ENCODE measurements around the gene ADH5. TPM values are rescaled to one million over a fixed set of nuclear protein-coding genes. Genes with fewer than 3 reads are reported as not detected.

The ADH5 gene
- total RNA-seq: 100 to 1,000 TPM; 136 to 283 (median 159) TPM

DNA sequence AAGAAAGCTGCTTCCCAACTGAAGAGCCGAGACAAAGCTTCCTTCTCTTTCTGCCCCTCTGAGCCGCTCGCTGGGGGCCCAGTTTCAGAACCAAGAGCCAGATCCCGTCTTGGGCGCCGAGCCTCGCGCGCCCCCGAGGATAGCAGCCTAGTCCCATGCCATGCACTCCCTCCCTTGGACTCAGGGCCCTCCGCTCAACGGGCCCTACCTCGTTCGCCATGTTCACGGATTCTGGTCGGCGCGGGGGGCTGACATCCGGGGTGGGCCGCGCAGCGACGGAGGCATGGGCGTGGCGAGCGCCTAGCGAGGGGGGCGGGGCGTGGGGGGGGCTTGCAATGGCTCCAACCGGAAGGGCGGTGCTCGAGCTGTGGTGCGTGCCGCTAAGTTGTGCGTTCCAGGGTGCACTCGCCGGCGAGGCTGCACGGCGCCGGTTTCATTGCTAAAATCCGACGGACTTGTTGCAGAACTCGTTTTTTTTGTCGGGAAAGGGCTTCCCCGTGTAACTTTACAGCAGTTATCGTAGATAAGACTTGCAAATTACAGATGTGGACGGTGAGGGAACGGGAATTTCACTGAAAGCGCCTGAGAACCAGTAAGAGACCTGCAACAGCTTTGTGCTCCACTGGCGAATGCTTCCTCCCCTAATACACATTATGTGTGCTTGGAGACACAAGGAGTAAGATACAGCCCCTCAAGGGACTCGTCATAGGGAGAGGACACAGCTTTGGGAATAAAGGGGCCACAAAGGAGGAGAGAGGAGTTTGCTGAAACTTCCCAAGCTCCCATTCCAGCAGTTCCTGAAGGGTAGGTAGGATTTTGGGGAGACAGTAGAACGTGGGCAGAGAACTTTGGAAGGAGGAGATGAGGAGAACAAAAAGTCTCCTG lies at the start of gene ADH5:
Gene ADH5 (minus strand): TSS at position 308 of the 885 bp plus-strand sequence. CDS start 88 bp downstream, at position 220.
- peak within 1 kb of the TSS; percentile 95 to 97 for H3K27ac ChIP-seq
- no peaks in the 10 kb centered on the region for H3K4me1 ChIP-seq
- H3K27me3 ChIP-seq: no peaks in the 10 kb centered on the region
- peak; percentile 75 to 87 for DNase-seq (ENCODE audit: low spot score in 2 of 2)
- no peaks in the 10 kb centered on the region for H3K36me3 ChIP-seq
- intact Hi-C loops (cut with DNase I; ENCODE audit: low total_unique reads): no loop called here
- TF ChIP-seq POLR2AphosphoS5 (IDR thresholded peaks at IDR 0.05) (peak; percentile 65 to 85 (median 78)), CTCF (IDR thresholded peaks at IDR 0.05) (no peak)
- H3K9me3 ChIP-seq: no peaks in the 10 kb centered on the region
- peak within 1 kb of the TSS; percentile 77 to 89 (median 82) for H3K4me3 ChIP-seq

GRCh38 chr4:99136329-99136728 lies 47.7 kb upstream of the ADH5 start:
- intact Hi-C loops (cut with DNase I; ENCODE audit: low total_unique reads): no loop called here
- no peak for DNase-seq (ENCODE audit: low spot score in 2 of 2)
- H3K27me3 ChIP-seq: no peaks in the 10 kb centered on the region
- TF ChIP-seq CTCF (IDR thresholded peaks at IDR 0.05): no peak
- TF ChIP-seq POLR2AphosphoS5 (IDR thresholded peaks at IDR 0.05): no peak
- no peak for TF ChIP-seq POLR2A (IDR thresholded peaks at IDR 0.05)
- H3K27ac ChIP-seq: no peak overlapping the region
- no peaks in the 10 kb centered on the region for H3K36me3 ChIP-seq
- no peaks in the 10 kb centered on the region for H3K9me3 ChIP-seq
- H3K4me3 ChIP-seq: no peak overlapping the region
- H3K4me1 ChIP-seq: no peaks in the 10 kb centered on the region

GRCh38 chr4:99135541-99136162 lies 47.1 kb upstream of the ADH5 start:
- no peaks in the 10 kb centered on the region for H3K4me1 ChIP-seq
- DNase-seq (ENCODE audit: low spot score in 2 of 2): no peak
- H3K4me3 ChIP-seq: no peak overlapping the region
- no peaks in the 10 kb centered on the region for H3K36me3 ChIP-seq
- H3K9me3 ChIP-seq: no peaks in the 10 kb centered on the region
- H3K27ac ChIP-seq: no peak overlapping the region
- no peak for TF ChIP-seq CTCF (IDR thresholded peaks at IDR 0.05)
- no peak for TF ChIP-seq POLR2AphosphoS5 (IDR thresholded peaks at IDR 0.05)
- TF ChIP-seq POLR2A (IDR thresholded peaks at IDR 0.05): no peak
- intact Hi-C loops (cut with DNase I; ENCODE audit: low total_unique reads): loop anchor here (1.0 kb wide), 1 partner anchor 26 kb away; no protein-coding TSS in a partner anchor
- no peaks in the 10 kb centered on the region for H3K27me3 ChIP-seq

DNA sequence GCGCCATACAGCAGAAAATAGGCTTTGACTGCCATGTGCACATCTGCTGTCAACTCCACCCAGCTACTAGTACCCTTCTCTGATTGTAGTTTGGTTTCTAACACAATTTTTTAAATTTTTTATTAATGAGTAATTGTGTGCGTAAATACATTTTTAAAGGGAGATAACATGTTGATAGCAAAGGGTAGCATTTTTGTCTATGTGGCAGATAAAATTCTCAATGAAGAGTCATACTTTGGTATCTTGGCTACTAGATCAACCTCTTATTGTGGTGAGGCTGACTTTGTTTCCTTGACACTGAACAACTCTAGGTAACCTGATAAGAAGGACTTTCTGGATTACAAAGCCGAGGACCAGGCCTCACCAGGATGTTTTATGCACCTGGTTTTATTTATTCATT lies 46.0 kb upstream of the ADH5 start:
- intact Hi-C loops (cut with DNase I; ENCODE audit: low total_unique reads): no loop called here
- no peak overlapping the region for H3K27ac ChIP-seq

DNA sequence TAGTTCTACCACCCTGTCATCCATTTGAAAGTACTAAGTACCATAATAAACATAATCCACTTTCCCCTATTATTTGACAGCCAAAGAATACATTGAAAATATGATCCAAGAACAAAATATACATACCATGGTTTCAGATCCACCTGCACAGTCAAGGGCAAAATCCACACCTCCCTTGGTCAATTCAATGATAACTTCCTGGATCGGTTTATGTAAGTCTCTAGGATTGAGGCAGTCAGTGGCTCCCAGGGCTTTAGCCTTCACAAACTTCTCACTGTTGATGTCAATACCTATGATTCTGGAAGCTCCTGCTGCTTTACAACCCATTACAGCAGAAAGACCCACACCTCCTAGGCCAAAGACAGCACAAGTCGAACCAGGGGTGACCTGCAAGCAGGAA lies 42.8 kb upstream of the ADH5 start:
- no peak for TF ChIP-seq POLR2AphosphoS5 (IDR thresholded peaks at IDR 0.05)
- TF ChIP-seq CTCF (IDR thresholded peaks at IDR 0.05): no peak
- no peak for TF ChIP-seq POLR2A (IDR thresholded peaks at IDR 0.05)
- no peaks in the 10 kb centered on the region for H3K27me3 ChIP-seq
- H3K4me1 ChIP-seq: no peaks in the 10 kb centered on the region
- H3K36me3 ChIP-seq: no peaks in the 10 kb centered on the region
- no peak overlapping the region for H3K4me3 ChIP-seq
- no peak for DNase-seq (ENCODE audit: low spot score in 2 of 2)
- H3K9me3 ChIP-seq: no peaks in the 10 kb centered on the region
- intact Hi-C loops (cut with DNase I; ENCODE audit: low total_unique reads): no loop called here
- no peak overlapping the region for H3K27ac ChIP-seq

More for the DNA sequence above, 46.0 kb upstream of the ADH5 start:
- Histone ChIP-seq H3K9me3 (no peaks in the 10 kb centered on the region), H3K36me3 (no peaks in the 10 kb centered on the region), H3K27me3 (no peaks in the 10 kb centered on the region), H3K4me1 (no peaks in the 10 kb centered on the region), H3K4me3 (no peak overlapping the region)
- no peak for TF ChIP-seq POLR2AphosphoS5 (IDR thresholded peaks at IDR 0.05)
- TF ChIP-seq POLR2A (IDR thresholded peaks at IDR 0.05): no peak
- no peak for DNase-seq (ENCODE audit: low spot score in 2 of 2)
